ENCODE results near the gene ZBTB40.

DNA sequence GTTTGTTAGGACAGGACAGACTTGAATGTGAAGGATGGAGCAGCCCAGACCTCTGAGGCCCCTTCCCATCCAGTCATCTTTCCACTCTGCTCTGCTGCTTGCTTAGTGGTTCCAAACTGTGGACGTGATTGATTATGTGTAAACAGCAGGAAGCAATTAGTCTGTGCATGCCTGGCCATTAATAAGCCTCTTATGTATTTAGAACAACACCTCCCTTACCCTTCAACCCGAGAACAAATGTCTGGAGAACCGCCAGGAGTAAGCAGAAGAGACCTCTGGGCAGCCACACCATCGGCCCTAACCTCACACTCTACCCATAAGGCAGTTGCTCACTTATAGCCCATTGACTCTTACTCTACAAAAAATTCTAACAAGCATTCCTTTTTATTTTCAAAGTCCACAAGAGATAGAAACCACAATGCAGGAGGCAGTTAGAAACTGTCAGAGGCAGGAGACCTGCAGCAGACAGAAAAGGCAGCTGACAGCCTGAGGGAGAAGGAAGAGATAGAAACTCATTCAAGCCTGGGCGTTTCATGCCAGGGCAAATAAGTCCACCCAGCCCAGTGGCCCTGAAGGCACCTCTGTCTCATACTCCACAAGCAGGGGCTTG, 105.8 kb downstream of the ZBTB40 start:
- TF ChIP-seq POLR2AphosphoS5 (IDR thresholded peaks at IDR 0.05; ENCODE audit: low read depth, low read length) (no peak), PAX5 (IDR thresholded peaks at IDR 0.05; ENCODE audit: insufficient read depth, low read length, severe bottlenecking) (no peak), TAF1 (IDR thresholded peaks at IDR 0.05; ENCODE audit: low read depth, low read length) (no peak)

Measured in GM12891 (cell line).